Esophagus squamous epithelium (tissue), 5 donors: ENCODE data around the gene CELF4. TPM values are rescaled to one million over a fixed set of nuclear protein-coding genes. Genes with fewer than 3 reads are reported as not detected.

ENCODE experiments used
- DNase-seq: peaks from one replicate; lab custom pipeline; 2025; lab: John Stamatoyannopoulos, UW
- H3K27ac ChIP-seq, 4 donors: fragments of 200-600 bp; sonication (generic); one replicate each; pipeline ENCODE4 v1.5.1; 2016 to 2019; ENCODE audit warnings: mild to moderate bottlenecking in 1 of 4
- H3K27me3 ChIP-seq, 4 donors: fragments of 200-600 bp; sonication (generic); 1 replicate in 3 of 4; 2 replicates in 1 of 4; pipeline versions ENCODE4 v1.5.1 to v1.6.0; 2017 to 2021; ENCODE audit warnings: antibody characterized with exemption in 1 of 4
- H3K36me3 ChIP-seq, 3 donors: fragments of 200-600 bp; sonication (generic); one replicate each; pipeline ENCODE4 v1.5.1; 2016 to 2019
- H3K4me1 ChIP-seq, 3 donors: fragments of 200-600 bp; sonication (generic); one replicate each; pipeline ENCODE4 v1.5.1; 2017 to 2019
- H3K4me3 ChIP-seq, 4 donors: fragments of 200-600 bp; sonication (generic); 1 replicate in 3 of 4; 2 replicates in 1 of 4; pipeline ENCODE4 v1.5.1; 2016 to 2019; ENCODE audit warnings: mild to moderate bottlenecking in 2 of 4, moderate library complexity in 1 of 4
- H3K9me3 ChIP-seq, 3 donors: fragments of 200-600 bp; sonication (generic); one replicate each; pipeline ENCODE4 v1.5.1; 2016 to 2019
- CTCF ChIP-seq, 6 experiments: fragments of 450-650 bp in 4 of 6; fragments of 200-600 bp in 2 of 6; sonication (generic) in 2 of 6; IDR thresholded peaks; one replicate each; pipeline ENCODE4 v1.5.1; 2016 to 2019; ENCODE audit warnings: antibody characterized with exemption in 6 of 6, mild to moderate bottlenecking in 4 of 6, moderate library complexity in 4 of 6
- POLR2A ChIP-seq, 4 donors: fragments of 450-650 bp; IDR thresholded peaks; one replicate each; pipeline ENCODE4 v1.6.1; 2017; ENCODE audit warnings: antibody characterized with exemption in 4 of 4, mild to moderate bottlenecking in 4 of 4, moderate library complexity in 3 of 4
- WGBS, 2 donors: methylation state at CpG; one replicate each; pipeline ENCODE4 v1.1.5; 2018; 5-methylcytosine and 5-hydroxymethylcytosine counted together
- intact Hi-C: fragments of 100-400 bp; cut with DNase I; formaldehyde crosslinking; loops from one replicate; pipeline ENCODE4 v1.15.0; 2022
- total RNA-seq, 4 donors: library from RNA; depleted of rRNA; stranded (reverse); fragments of >200 nt; gene quantifications; one replicate each; pipeline ENCODE4 v1.1.0, GENCODE V29; 2016
- donor health status: DM: yes; HTN: yes; CAD: no.

Gene CELF4
- total RNA-seq, 4 donors from 2014 or later: not detected

- peaks cover 0 to 86% (median 0%) of the 10 kb centered on the region in 4 donors for H3K27me3 ChIP-seq
- no peaks in the 10 kb centered on the region for H3K36me3 ChIP-seq
- H3K4me1 ChIP-seq: no peaks in the 10 kb centered on the region
- H3K9me3 ChIP-seq: no peaks in the 10 kb centered on the region
- no peak overlapping the region for H3K4me3 ChIP-seq
- no peak for TF ChIP-seq CTCF (IDR thresholded peaks at IDR 0.05)
- TF ChIP-seq POLR2A (IDR thresholded peaks at IDR 0.05): no peak
- intact Hi-C loops: no loop called here
- H3K27ac ChIP-seq: no peak overlapping the region
- no peak for DNase-seq
- 76 to 85% methylated on average over 4 of the region's 11 CpGs for WGBS, 2 donors
Measured at GRCh38 chr18:37261246-37261840, 304.3 kb downstream of the CELF4 start.

- Histone ChIP-seq H3K9me3 (no peaks in the 10 kb centered on the region), H3K4me1 (no peaks in the 10 kb centered on the region), H3K27me3 (peaks cover 0 to 86% (median 0%) of the 10 kb centered on the region in 4 donors), H3K4me3 (no peak overlapping the region), H3K36me3 (no peaks in the 10 kb centered on the region), H3K27ac (no peak overlapping the region)
- no peak for DNase-seq
- intact Hi-C loops: no loop called here
- WGBS, 2 donors: 64 to 65% methylated on average over 9 to 10 of the region's 10 CpGs
- TF ChIP-seq POLR2A (IDR thresholded peaks at IDR 0.05): no peak
Measured at GRCh38 chr18:37260367-37261093, 305.1 kb downstream of the CELF4 start.

GRCh38 chr18:37259711-37260110, 305.9 kb downstream of the CELF4 start:
- intact Hi-C loops: no loop called here
- H3K4me3 ChIP-seq: no peak overlapping the region
- no peak for DNase-seq
- WGBS, 2 donors: 63 to 75% methylated on average over 3 to 5 of the region's 5 CpGs
- H3K36me3 ChIP-seq: no peaks in the 10 kb centered on the region
- peaks cover 0 to 91% (median 0%) of the 10 kb centered on the region in 4 donors for H3K27me3 ChIP-seq
- TF ChIP-seq CTCF (IDR thresholded peaks at IDR 0.05) (no peak), POLR2A (IDR thresholded peaks at IDR 0.05) (no peak)
- no peaks in the 10 kb centered on the region for H3K9me3 ChIP-seq
- H3K4me1 ChIP-seq: peaks cover 0 to 1% (median 0%) of the 10 kb centered on the region in 3 donors
- H3K27ac ChIP-seq: no peak overlapping the region

- Histone ChIP-seq H3K27me3 (peaks cover 0 to 100% (median 0%) of the 10 kb centered on the region in 4 donors), H3K27ac (no peak overlapping the region), H3K36me3 (no peaks in the 10 kb centered on the region), H3K4me3 (no peak overlapping the region), H3K9me3 (no peaks in the 10 kb centered on the region), H3K4me1 (peaks cover 0 to 10% (median 0%) of the 10 kb centered on the region in 3 donors)
- no peak for DNase-seq
- intact Hi-C loops: no loop called here
- TF ChIP-seq CTCF (IDR thresholded peaks at IDR 0.05) (no peak), POLR2A (IDR thresholded peaks at IDR 0.05) (no peak)
- WGBS, 2 donors: 41 to 63% methylated on average over 6 to 10 of the region's 11 CpGs
Measured at GRCh38 chr18:37258819-37259218, 306.8 kb downstream of the CELF4 start.

- intact Hi-C loops: no loop called here
- WGBS, 2 donors: 32 to 40% methylated on average over 8 to 9 of the region's 9 CpGs
- Histone ChIP-seq H3K27me3 (peaks cover 0 to 100% (median 0%) of the 10 kb centered on the region in 4 donors), H3K27ac (no peak overlapping the region), H3K4me3 (no peak overlapping the region), H3K4me1 (peaks cover 0 to 17% (median 0%) of the 10 kb centered on the region in 3 donors), H3K9me3 (no peaks in the 10 kb centered on the region), H3K36me3 (no peaks in the 10 kb centered on the region)
- no peak for TF ChIP-seq POLR2A (IDR thresholded peaks at IDR 0.05)
- TF ChIP-seq CTCF (IDR thresholded peaks at IDR 0.05): no peak
- DNase-seq: no peak
Measured at GRCh38 chr18:37258131-37258530, 307.5 kb downstream of the CELF4 start.
